Umbilical cord (tissue), 2 donors: ENCODE data around the gene IRGC. TPM values are rescaled to one million over a fixed set of nuclear protein-coding genes. Genes with fewer than 3 reads are reported as not detected.
A peak's percentile ranks its signal among the peaks of the same experiment; 100 is the strongest.

Experiments used
- DNase-seq: peaks from one replicate; pipeline ENCODE4 v3.0.0-alpha.2; 2015; ENCODE audit warnings: low spot score
- total RNA-seq: library from RNA; depleted of rRNA; stranded (reverse); fragments of >200 nt; gene quantifications from one replicate; pipeline ENCODE4 v1.2.3, GENCODE V29; 2014; ENCODE audit warnings: low replicate concordance; ENCODE audit not compliant: insufficient read depth

Gene IRGC
- total RNA-seq, 1 donor from 2014 or later: not detected

DNA sequence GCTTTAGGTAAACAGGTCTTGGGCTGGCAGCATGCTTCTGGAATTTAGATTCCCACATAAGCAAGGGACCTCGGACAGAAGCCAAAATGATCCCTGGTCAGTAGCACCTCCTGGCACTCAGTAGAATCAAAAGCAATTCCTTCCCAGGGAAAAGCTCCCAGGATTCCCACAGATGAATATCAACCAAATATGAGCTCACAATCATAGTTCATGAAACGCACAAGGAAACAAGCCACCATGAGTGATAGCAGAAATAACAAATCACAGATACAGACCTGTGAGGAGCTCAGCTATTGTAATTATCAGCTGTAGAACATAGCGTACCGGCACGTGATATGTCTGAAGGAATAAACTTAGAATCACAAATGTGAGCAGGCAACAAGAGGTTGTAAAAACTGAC is 24.1 kb upstream of the IRGC start:
- no peak for DNase-seq

DNA sequence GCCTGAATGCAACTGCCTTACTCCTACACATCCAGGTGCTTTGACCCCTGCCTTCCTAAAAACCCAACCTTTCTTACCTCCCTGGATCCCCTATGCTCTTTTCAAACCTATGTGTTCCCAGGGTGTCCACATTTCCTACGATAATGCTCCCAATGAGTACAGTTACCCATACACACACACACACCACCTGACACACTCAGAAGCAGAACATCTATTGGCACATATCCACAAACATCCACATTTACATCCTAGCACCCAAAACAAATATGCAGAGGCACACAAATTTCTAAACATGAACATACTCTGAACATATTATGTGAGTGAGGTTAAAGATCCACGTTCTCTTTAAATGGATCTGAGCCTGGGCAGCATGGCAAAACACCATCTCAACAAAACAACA is 23.5 kb upstream of the IRGC start:
- no peak for DNase-seq

DNA sequence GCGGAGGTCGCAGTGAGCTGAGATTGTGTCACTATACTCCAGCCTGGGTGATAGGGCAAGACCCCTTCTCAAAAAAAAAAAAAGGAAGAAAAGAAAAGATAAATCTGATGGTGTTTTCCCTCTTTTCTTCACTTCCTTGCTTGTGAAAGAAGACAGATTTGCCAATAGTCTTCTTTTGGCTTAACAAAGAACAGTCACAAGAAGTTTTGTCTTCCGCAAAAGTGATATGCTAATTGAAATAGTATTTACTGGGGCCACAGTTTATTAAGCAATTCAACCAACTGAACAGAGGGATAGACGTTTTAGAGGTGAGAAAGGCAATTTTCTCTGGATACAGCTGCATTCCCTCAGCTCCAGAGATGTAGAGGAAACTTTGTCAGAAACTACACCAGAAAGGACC is 23.0 kb upstream of the IRGC start:
- no peak for DNase-seq

DNA sequence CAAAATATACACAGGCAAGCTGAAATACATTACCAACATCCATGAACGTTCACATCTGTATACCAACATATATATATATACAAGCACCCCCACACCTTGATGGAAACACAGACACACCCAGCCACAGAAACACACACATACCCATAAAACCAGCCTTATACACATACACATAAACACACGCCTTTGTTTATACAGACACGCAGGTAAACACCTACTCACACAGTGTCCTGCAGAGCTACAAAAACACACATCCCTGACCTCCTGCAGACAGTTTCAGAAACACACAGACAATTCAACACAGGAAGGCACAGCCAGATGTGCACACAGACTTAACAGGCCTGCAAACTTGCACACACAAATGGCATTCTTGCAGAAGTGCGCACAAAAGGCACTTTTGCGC is 21.3 kb upstream of the IRGC start:
- no peak for DNase-seq

DNA sequence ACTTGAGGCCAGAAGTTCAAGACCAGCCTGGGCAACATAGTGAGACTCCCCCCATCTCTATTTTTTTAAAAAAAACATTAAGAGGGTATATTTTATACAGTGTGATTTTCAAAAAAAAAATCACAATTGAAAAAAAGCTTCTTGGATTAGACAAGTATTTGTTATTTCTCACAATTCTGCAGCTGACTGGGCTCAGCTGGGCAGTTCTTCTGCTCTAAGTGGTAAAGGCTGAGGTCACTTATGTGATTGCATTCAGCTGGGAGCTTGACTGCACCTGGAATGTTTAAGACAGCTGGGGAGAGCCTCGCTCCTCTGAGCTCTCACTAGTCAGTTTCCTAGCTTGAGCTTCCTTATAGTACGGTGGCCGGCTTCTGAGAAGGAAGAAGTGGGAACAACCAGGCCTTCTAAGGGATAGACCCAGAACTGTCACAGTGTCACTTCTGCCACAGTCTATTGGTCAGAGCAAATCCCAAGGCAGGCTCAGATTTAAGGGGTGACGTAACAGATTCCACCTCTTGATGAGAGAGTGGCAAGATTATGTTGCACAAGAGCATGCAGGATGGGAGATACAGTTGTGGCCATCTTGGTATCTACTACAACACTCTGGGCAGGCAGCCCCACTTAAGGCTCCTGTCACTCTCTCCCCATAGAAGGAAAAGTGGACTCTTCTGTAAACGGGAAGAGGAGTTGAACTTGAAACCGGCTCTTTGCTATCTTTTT is 19.7 kb upstream of the IRGC start:
- no peak for DNase-seq

DNA sequence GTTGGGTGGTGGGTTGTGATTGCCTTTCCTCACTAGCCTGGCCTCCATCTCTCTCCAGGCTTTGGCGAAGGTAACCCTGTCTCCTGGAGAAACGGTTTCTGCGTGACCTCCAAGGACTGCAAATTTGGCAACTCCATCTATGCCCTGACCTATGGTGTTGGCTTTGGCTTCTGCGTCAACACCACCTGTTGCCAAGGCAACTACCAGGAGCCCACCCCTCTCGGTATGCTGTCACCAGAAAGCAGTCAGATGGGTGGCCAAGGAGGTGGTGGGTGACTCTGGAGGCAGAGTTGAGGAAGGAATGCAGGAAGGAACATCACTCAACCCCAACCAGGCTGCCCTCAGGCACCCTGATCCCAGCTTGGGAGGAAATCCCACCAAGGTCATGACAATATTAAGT is 18.6 kb upstream of the IRGC start:
- no peak for DNase-seq

DNA sequence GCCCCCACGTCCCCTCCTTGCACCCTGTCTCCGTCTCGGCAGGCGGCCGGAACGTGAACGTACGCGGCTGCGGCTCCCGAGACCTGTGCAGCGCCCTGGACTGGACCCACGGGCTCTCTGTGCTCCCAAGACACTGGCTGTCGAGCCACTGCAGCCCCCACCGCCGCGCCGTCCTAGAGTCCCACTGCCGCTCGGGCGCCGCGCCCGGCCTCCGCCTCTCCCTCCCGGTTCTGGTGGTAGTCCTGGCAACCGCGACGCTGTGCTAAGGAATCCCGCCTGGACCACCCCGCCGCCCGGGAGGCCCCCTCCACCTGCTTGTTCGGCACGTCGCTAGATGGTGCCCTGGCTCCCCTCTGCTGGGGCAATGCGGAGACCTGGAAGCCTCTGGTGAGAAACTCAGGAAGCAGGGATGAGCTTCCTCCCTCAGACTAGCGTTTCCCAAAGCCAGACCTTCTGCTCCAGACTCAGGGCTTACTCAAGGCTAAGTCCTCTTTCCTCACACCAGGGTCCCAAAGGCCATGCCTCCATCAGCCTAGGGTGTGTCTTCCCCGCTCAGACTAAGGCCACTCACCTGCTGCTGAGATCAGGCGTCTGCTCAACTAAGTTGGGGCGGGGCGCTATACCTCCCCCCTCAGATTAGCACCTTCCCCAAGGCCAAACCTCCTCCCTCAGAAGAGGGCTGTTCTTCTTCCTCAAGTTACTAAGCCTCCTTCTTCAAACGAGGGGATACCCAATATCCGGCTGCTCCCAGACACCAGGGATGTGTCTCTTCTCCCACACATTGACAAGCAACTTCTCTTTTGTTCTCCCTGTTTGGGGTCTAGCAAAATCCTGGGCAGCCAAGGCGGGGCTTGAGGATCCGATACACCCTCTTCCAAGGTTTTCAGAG is 16.1 kb upstream of the IRGC start:
- DNase-seq: peak; percentile 26

DNA sequence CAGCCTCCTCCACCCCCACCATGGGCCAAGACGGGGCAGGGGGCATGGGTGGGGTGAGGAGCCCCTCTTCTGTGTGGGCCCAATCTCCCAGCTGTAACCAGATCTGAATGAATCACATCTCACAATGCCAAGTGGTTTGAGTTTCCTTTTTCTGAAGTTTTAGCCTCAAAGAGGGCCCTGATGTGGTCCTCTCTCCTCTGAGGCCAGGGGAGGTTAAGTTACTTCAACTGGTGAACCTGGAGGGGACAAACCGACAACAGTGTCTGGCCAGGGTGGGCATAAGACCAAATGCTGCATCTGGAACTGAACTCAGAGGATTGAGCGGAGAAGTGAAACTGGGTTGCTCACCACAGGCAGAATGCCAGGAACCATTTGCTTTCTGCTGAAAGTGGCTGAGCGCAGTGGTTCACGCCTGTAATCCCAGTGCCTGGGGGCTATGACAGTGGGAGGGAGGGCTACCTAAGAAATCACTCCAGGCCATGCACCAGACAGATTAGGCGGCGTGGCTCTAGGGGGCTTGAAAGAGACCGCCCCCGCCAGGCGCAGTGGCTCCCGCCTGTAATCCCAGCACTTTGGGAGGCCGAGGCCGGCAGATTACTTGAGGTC is 15.4 kb upstream of the IRGC start:
- peak; percentile 80 for DNase-seq

DNA sequence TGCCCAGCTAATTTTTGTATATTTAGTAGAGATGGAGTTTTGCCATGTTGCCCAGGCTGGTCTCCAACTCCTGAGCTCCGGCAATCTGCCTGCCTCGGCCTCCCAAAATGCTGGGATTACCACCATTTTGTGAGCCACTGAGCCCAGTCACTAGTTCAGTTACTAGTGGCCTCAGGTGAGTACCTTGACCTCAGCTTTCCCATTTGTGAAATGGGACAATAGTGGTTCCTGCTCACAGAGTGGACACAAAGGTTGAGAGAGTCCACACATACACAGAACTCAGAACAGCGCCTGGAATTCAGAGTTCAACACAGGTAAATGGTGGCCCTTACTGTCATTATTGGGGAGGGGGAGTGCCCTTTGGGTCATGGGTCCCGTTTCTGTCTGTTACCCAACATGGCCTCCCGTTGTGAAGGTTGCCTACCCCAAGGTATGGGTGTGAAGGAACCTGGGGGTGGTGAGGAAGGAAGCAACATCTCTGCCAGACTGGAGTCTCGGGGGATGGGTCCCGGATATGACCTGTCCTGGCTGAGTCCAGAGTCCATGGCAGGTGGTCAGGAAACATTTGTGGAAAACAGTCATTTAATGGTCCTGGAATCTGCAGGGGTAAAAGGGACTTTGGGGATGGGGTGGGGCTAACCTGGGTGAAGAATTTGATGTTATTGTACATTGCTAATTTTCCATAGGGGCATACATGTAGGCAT is 11.7 kb upstream of the IRGC start:
- DNase-seq: no peak

DNA sequence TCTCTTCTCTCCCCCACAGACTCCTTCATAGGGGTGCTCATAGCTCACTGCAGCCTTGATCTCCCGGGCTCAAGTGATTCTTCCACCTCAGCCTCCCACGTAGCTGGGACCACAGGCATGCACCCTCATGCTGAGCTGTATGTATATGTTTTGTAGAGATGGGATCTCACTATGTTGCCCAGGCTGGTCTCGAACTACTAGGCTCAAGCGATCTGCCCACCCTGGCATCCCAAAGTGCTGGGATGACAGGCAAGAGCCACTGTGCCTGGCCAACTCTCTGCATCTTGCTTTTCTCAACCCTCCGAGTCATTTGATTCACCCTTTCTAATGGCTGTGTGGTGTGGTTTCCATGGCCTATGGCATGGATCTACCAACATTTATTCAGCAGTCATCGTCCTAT is 10.1 kb upstream of the IRGC start:
- no peak for DNase-seq

DNA sequence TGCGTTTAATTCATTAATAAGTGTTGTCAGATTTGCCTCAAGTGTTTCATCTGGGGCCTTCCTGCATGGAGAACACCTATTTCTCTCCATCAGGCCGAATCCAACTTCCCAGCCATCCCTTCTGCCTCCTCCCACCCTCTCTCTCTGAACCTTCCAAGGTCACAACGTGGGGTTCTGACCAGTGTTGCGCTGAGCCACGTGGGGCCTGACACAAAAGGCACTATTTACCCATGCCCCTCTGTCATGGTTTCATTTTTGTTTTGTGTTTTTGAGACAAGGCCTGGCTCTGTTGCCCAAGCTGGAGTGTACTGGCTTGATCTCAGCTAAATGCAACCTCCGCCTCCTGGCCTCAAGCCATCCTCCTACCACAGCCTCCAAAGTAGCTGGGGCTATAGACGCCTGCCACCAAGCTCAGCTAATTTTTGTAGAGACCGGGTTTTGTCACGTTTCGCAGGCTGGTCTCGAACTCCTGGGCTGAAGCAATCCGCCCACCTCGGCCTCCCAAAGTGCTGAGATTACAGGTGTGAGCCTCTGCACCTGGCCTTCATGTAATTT is 8.6 kb upstream of the IRGC start:
- no peak for DNase-seq

DNA sequence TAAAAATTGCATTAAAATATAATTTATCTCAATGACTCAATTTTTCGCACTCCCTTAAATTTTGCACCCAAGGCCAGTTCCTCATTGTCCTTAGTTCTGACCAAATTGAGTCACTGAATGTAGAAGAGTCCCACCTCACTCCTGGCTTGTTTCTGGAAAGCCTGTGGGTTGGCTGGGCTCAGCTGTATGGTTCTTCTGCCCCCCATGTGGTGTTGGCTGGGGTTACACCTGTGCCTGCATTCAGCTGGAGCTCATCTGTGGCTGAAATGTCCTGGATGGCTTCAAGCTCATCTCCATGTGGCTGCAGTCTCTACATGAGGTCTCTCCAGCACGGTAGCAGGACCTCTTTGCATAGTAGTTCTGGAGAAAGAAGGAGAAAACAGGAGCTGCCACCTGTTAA is 7.2 kb upstream of the IRGC start:
- DNase-seq: no peak

DNA sequence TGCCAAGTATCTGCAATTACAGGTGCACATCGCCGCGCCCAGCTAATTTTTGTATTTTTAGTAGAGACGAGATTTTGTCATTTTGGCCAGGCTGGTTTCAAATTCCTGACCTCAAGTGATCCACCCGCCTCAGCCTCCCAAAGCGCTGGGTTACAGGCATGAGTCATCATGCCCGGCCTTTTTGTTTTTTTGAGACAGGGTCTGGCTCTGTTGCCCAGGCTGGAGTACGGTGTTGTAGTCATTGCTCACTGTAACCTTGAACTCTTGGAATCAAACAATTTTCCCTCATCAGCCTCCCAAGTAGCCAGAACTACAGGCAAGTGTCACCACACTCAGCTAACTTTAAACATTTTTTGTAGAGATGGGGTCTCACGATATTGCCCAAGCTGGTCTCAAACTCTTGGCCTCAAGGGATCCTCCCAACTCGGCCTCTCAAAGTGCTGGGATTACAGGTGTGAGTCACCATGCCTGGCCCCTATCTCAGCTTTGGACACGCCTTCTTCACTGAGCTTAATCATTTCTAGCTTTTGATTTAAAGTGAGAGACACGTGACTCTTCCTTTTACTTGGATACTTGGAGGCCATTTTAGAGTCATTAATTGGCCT is 4.0 kb upstream of the IRGC start:
- no peak for DNase-seq

DNA sequence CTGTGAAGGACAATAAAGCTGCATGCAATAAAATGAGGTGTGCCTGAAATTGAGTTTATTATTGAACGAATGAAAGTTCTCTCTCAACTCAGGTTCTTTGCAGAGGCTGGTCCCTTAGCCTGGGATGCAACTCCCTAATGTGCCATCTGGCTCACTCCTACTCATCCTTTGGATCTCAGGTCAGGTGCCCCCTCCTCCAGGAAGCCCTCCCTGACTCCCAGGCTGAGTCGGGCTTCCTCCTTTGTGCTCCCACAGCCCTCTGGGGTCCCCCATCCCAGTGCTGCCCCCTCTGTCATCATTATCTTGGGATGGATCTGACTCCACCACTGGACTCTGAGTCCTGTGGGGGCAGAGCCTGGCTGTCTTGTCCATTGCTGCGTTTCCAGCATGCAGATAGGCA is 2.7 kb upstream of the IRGC start:
- DNase-seq: no peak

DNA sequence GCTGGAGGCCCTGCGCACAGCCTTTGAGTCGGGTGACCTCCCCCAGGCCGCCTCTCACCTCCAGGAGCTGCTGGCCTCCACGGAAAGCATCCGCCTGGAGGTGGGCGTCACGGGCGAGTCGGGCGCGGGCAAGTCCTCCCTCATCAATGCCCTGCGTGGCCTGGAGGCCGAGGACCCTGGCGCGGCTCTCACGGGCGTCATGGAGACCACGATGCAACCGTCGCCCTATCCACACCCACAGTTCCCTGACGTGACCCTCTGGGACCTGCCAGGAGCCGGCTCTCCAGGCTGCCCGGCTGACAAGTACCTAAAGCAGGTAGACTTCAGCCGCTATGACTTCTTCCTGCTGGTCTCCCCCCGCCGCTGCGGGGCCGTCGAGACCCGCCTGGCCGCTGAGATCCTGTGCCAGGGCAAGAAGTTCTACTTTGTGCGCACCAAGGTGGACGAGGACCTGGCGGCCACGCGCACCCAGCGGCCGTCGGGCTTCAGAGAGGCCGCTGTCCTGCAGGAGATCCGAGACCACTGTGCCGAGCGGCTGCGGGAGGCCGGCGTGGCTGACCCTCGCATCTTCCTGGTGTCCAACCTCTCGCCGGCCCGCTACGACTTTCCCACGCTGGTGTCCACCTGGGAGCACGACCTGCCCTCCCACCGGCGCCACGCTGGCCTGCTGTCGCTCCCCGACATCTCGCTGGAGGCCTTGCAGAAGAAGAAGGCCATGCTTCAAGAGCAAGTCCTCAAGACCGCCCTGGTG is 2.9 kb downstream of the IRGC start:
- DNase-seq: no peak

DNA sequence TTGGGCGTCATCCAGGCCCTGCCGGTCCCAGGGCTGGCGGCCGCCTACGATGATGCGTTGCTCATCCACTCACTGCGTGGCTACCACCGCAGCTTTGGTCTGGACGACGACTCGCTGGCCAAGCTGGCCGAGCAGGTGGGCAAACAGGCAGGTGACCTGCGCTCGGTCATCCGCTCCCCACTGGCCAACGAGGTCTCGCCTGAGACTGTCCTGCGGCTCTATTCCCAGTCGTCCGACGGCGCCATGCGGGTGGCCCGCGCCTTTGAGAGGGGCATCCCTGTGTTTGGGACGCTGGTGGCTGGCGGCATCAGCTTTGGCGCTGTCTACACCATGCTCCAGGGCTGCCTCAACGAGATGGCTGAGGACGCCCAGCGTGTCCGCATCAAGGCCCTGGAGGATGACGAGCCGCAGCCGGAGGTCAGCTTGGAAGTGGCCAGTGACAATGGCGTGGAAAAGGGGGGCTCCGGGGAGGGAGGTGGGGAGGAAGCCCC is 3.5 kb downstream of the IRGC start:
- DNase-seq: no peak

DNA sequence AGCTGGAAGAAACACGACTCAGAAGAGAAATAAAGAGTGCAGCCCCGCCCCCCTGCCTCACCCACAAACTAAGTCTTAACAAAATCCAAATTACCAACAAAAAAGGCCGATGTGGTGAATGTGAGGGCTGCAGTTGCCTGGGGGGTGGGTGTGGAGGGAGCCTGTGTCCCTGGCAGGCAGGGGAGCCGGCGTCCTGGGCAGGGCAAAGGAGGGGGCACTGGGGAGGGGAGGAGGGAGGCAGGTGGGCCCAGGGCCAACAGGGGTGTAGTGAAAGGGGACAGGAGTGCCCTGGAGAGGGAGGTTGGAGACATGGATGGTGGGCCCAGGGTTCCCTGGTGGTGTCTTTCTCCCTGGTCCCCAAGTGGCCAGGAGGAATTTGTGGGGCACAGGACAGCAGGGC is 4.0 kb downstream of the IRGC start:
- DNase-seq: no peak

DNA sequence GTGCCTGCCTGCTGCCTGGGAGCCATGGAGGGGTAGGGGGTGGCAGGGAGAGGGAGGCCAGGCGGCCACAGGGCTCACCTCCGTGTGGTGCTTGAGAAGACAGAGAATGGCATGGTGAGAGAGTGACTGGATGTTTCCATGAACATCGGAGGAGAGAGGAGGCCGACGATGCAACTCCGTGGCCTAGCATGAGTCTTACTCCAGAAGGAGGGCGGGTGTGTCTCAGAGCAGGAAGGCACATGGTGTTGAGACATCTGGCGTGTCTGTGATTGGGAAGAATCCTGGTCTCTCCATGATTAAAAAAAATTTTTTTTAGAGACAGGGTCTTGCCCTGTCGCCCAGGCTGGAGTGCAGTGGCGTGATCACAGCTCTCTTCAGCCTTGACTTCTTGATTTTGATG is 5.1 kb downstream of the IRGC start:
- no peak for DNase-seq

DNA sequence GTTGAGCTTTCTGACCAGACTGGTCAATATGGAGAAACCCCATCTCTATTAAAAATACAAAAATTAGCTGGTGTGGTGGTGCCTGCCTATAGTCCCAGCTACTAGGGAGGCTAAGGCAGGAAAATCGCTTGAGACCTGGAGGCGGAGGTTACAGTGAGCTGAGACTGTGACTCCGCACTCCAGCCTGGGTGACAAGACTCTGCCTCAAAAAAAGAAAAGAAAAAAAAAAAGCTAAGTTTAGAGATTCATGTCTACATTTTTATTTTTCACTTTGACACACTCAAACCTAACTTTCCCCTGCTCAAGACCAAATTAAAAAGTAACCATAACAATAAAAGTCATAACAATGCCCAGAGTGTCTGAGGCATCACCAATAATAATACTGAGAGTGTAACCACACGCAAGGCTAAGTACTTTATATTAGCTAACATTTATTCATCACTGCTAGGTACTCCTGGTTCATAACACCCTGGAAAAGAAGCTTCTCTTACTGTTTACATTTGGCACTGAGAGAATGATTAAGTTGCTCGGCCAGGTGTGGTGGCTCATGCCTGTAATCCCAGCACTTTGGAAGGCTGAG is 5.7 kb downstream of the IRGC start:
- no peak for DNase-seq

DNA sequence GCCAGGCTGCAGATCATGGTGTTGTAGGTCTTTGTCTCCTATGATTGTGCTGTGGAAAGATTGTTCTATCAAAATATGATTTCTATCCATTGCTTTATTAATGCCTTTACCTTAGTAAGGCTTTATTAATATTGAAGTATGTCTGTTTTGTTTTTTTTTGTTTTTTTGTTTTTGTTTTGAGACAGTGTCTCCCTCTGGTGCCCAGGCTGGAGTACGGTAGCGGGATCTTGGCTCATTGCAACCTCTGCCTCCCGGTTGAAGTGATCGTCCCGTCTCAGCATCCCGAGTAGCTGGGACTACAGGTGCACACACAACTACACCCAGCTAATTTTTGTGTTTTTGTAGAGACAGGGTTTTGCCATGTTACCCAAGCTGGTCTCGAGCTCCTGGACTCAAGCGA is 7.7 kb downstream of the IRGC start:
- DNase-seq: no peak
